ENCODE data around the gene IFNLR1. TPM values are rescaled to one million over a fixed set of nuclear protein-coding genes. Genes with fewer than 3 reads are reported as not detected.
"Not testable (repeated sequence)": the region's sequence is repeated elsewhere in the genome, so short reads cannot be mapped to it uniquely, and the experiment has no call there.

IFNLR1 gene
- polyA plus RNA-seq (2014; cell fraction: cytosol; rRNA removed) = not detected in 2 replicates
- polyA plus RNA-seq (2014; cell fraction: nucleus; rRNA removed) = 0.05 TPM in 1 of 2 replicates, not detected in the other

- no peak for DNase-seq (ENCODE audit: low spot score)
These were observed at the start of gene IFNLR1 for GRCh38 chr1:24186993-24187790. TSS of gene IFNLR1 (minus strand) at chr1:24187289. CDS start at chr1:24187248, 41 bp downstream.

- no peak for DNase-seq (ENCODE audit: low spot score)
These were observed 49.1 kb upstream of the IFNLR1 start for GRCh38 chr1:24235921-24236788.

- DNase-seq (ENCODE audit: low spot score) = no peak
These were observed 46.9 kb upstream of the IFNLR1 start for GRCh38 chr1:24233684-24234600.

- DNase-seq (ENCODE audit: low spot score) = no peak
These were observed 44.6 kb upstream of the IFNLR1 start for GRCh38 chr1:24231701-24232100.

- DNase-seq (ENCODE audit: low spot score) = no peak
These were observed 41.2 kb upstream of the IFNLR1 start for GRCh38 chr1:24228311-24228710.

GRCh38 chr1:24226749-24227148, 39.7 kb upstream of the IFNLR1 start:
- DNase-seq (ENCODE audit: low spot score) = no peak

GRCh38 chr1:24224761-24225160, 37.7 kb upstream of the IFNLR1 start:
- DNase-seq (ENCODE audit: low spot score) = no peak

GRCh38 chr1:24224086-24224485, 37.0 kb upstream of the IFNLR1 start:
- DNase-seq (ENCODE audit: low spot score) = no peak

- DNase-seq (ENCODE audit: low spot score) = no peak
These were observed 35.7 kb upstream of the IFNLR1 start for GRCh38 chr1:24222793-24223192.

GRCh38 chr1:24222008-24222605, 35.0 kb upstream of the IFNLR1 start:
- DNase-seq (ENCODE audit: low spot score) = no peak

- DNase-seq (ENCODE audit: low spot score) = no peak
These were observed 34.2 kb upstream of the IFNLR1 start for GRCh38 chr1:24221246-24221645.

- no peak for DNase-seq (ENCODE audit: low spot score)
These were observed 29.4 kb upstream of the IFNLR1 start for GRCh38 chr1:24216276-24217074.

GRCh38 chr1:24215226-24215814, 28.2 kb upstream of the IFNLR1 start:
- no peak for DNase-seq (ENCODE audit: low spot score)

- DNase-seq (ENCODE audit: low spot score) = no peak
These were observed 25.3 kb upstream of the IFNLR1 start for GRCh38 chr1:24212376-24212775.

GRCh38 chr1:24210195-24210627, 23.1 kb upstream of the IFNLR1 start:
- no peak for DNase-seq (ENCODE audit: low spot score)

- no peak for DNase-seq (ENCODE audit: low spot score)
These were observed 22.0 kb upstream of the IFNLR1 start for GRCh38 chr1:24209097-24209496.

GRCh38 chr1:24207709-24208108, 20.6 kb upstream of the IFNLR1 start:
- DNase-seq (ENCODE audit: low spot score) = no peak

- DNase-seq (ENCODE audit: low spot score) = not testable (repeated sequence)
These were observed 20.3 kb upstream of the IFNLR1 start for GRCh38 chr1:24207395-24207687.

GRCh38 chr1:24206516-24207394, 19.7 kb upstream of the IFNLR1 start:
- no peak for DNase-seq (ENCODE audit: low spot score)
